ENCODE data around the gene ANKK1.

ANKK1 gene

DNA sequence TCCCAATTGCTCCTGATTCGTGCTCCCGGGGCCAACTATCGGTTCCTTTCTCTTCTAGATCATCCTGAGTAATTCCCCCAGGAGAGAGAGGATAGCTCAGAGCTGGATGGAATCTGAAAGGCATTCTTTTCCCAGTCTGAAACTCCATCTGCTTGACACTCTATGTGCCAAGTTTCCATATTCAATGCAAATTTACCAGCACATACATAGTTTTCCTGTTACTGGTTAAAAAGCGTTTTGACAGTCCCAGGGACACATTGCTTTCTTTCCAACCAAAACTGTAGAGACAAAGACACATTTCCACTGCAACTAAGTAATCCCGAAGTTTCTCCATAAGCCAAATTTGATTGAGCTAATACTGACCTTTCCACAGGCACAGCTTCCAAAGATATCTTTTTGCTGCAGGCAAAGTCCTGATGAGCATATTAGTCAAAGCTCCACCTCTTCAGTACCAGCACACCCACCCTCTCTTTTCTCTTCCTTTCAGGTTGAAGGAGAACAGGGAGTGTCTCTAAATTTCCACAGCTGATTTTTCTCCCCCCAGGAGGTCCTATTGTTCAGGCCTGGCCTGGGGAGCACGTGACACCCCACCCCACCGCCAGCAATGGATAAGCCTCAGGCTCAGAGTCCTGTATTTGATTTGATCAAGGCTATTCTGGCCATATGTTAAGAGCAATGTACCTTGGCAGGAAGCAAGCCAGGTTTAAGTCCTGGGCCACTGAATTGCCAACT is 9.7 kb upstream of the ANKK1 start:
- no peak for DNase-seq

DNA sequence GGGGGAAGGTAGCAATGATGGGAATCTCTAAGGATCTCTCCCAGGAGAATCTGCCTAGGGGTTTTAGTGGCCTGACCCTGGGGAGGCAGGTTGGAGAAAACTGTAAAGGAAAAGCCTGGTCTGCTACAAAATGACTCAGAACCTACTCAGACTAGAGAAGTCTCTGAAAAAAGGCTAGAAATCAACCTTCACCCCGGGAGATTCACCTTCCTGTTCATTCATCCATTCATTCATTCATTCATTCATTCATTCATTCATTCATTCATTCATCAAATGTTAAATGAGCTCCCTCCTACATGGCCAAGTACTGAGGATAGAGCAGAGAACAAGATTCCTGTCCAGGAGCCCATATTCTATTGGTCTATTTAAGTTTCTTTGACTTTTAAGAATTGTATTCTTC is 8.9 kb upstream of the ANKK1 start:
- DNase-seq = no peak

DNA sequence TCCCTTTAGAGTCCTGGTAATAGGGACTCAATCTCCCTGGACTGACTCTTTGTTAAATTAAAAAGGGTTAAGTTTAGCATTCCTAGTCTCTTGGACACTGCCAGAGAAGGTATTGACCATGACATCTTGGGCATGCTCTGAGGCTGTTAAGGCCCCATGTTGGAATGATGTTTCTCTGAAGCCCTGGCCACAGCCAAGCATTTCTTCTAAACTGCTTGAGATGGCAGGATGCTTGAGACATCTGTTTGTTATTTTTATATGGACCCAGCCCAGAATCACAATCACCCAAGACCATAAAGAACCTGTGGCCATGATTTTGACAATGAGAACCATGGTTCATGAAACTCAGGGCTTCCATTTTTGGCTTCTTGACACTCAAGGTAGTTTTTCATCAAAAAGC is 5.5 kb upstream of the ANKK1 start:
- DNase-seq = no peak

DNA sequence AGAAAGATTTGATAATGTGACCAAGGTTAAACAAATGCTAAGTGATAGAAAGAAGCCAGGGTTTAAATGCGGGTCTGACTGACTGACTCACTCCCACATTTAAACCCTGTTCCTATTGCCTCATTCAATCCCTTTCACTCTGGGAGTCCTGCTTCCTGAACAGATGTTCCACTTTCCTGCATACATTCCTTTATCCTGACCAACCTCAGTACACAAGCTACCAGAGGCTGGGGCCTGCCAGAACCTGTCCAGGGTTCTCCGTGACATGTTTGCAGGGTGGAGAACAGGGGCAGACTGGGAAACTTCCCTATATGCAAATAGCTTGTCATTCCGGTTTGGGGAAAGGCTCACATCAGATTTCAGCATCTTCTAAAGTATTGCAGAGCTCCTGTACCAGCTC is 3.0 kb upstream of the ANKK1 start:
- DNase-seq = no peak

DNA sequence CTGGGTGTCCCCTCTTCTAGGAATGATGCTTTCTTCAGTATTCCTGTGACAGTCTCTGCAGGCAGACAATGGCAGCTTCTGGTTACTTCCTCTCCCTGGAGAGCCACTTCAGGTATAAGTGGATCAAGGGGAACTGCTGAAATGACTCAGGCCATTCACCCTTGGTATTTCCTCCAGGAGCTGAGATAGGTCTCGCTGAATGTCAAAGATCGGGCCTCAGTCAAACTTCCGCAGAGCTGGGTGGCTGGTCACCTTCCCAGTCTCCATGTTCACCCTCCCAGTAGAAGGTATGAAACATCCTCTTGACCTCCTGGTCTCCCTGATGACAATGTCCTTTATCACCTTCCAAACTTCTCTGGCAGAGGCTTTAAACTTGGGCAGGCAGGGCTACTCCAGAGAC is 1.8 kb upstream of the ANKK1 start:
- DNase-seq = no peak

DNA sequence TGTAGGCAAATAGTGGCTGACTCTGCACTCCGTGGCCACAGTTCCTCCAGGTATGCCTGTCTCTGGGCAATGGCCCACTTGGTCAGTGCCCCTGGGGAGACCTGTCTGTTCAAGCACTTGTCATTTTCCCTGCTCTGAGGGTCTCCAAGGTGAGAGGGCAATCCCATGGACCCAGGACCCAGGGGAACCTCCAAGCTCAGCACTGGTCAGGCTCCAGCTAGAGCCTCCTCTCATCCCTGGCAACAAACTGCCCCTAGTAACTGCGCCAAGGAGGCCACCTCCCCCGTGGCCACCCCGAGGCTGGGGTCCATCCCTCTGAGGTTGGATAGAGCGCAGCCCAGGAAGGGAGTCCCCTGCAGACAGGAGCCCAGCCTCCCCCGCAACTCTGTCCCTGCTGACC is 713 bp upstream of the ANKK1 start:
- no peak for DNase-seq

DNA sequence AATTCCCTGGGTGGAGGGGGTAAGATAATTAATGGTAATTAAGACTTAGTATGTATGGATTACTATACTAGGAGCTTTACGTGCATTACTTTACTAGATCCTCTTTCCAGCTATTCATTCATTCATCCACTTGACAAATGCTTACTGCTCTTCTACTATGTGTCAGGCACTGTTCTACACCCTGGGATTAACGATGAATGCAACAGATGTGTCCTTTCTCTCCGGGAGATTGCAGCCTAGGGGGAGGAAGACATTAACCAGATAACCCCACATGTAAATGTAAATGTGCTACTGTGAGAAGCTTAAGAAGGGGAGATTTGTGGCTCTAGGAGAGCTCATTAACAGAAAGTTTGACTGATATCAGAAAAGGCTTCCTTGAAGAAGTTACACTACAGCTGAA is 1.7 kb downstream of the ANKK1 start:
- DNase-seq = no peak

DNA sequence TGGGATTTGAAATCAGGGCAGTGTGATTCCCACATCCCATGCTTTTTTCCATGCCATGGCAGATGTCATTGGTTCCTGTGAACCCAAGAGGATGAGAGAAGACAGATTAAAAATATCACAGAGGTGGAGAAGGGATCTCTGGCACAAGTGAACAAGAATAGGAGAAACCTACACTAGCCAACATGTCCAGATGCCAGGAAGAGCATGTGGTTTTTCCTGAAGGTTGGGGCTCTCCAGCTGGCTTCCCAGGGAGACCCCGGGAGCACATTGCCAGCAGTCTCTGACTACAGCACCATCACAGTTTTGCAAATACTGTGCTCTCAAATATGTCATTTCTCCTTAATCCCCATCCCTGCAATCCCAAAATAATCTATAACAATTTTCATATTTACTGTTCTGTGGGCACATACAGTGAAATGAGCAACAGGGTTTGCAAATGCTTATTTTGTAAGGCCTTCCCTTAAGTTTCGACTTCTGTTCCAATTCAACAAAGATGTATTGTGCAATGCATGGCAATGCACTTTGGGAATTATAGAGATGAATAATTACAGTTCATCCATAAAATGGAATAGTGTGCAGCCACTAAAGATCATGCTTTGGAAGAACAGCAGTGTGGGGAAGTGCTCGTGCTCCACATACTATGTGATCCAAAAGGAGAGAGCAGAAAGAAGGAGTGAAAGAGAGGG is 4.8 kb downstream of the ANKK1 start:
- DNase-seq = no peak

DNA sequence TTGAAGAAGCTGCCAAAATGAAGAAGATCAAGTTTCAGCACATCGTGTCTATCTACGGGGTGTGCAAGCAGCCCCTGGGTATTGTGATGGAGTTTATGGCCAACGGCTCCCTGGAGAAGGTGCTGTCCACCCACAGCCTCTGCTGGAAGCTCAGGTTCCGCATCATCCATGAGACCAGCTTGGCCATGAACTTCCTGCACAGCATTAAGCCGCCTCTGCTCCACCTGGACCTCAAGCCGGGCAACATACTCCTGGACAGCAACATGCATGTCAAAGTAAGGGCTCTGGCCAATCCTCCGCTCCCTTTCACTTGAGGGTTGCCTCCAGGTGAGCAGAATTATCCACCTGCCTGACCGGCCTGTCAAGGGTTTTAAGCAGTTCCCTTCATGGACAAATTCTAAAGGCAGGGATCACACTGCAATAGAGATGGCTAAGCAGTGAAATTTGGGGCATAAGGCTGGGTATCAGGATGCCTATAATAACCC is 6.0 kb downstream of the ANKK1 start:
- no peak for DNase-seq

DNA sequence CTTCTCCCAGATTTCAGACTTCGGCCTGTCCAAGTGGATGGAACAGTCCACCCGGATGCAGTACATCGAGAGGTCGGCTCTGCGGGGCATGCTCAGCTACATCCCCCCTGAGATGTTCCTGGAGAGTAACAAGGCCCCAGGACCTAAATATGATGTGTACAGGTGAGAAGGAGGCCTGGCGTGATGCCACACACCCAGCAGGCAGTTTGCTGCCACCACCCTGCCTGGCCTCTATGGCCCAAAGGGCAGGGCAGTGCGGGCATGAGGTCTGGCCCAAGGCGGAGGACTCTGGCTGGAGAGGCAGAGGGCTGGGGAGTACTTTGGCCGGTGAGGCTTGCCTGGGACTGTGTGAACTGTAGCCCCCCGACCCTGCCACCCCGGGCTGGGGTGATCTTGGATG is 7.3 kb downstream of the ANKK1 start:
- DNase-seq = no peak

DNA sequence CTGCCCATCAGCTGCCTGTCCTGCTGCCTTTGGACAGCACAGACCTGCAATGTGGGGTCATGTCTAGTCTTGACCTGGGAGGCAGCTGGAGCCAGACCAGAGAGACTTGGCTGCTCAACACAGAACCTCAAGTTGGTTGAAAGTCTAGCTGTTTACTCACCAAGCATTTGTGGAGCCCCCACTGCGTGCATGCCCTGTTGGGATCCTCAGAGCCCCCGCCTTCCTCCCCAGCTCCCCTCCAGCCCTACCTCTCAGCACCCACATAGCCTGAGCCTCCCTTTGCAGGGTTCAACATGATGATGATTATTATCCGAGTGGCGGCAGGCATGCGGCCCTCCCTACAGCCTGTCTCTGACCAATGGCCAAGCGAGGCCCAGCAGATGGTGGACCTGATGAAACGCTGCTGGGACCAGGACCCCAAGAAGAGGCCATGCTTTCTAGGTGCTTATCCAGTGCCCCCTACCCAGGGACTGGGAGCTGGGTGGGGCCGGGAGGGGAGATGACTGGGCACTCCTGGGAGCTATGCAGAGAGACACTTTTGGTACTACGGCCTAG is 8.3 kb downstream of the ANKK1 start:
- DNase-seq = no peak

DNA sequence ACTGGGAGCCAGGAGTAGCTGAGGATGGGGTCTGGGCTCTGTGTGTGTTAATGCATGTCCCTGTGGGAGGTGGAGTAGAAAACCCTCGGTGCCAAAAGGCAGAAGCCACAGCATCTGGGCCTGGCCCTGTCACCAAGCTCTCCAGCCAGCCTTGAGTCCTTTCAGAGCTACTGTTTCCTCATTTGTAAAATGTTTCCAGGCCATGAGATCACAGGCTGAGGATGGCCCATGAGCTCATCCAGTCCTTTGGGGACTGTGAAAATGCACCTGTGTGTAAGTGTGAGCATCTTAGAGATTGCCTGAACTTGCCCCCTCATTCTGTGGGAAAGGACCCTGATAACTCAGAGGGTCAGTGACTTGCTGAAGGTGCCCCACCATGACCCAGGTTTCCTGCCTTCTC is 9.1 kb downstream of the ANKK1 start:
- DNase-seq = no peak

DNA sequence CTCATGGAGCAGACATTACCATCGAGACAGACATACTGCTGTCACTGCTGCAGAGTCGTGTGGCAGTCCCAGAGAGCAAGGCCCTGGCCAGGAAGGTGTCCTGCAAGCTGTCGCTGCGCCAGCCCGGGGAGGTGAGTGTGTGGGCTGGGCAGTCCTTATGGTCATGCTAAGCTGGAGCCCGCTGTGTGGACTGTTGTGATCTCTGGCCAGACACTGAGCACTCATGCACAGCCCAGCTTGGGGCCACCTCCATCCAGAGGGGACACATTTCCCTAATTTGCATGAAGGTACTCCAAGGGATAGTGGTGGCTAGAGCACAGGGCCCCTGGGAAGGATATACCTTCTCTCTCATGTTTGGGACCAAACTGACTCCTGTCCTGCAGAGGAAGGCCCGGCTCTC is 9.6 kb downstream of the ANKK1 start:
- DNase-seq = no peak

DNA sequence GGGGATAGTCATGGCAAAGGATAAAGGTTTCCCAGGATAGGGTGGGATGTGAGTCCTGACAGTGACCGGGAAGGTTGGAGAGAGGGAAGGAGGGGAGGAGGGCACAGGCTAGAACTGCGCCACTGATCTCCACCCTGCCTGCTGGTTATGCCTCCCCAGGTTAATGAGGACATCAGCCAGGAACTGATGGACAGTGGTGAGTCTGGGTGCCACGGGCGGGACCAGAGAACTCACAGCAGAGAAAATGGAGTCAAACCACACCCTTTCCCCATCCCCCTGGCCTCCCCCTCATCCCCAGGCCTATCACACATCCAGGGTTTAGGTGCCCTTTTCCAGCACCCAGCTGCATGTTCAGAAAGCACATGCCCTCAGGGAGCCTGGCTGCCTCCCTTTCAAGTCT is 10.2 kb downstream of the ANKK1 start:
- DNase-seq = no peak

DNA sequence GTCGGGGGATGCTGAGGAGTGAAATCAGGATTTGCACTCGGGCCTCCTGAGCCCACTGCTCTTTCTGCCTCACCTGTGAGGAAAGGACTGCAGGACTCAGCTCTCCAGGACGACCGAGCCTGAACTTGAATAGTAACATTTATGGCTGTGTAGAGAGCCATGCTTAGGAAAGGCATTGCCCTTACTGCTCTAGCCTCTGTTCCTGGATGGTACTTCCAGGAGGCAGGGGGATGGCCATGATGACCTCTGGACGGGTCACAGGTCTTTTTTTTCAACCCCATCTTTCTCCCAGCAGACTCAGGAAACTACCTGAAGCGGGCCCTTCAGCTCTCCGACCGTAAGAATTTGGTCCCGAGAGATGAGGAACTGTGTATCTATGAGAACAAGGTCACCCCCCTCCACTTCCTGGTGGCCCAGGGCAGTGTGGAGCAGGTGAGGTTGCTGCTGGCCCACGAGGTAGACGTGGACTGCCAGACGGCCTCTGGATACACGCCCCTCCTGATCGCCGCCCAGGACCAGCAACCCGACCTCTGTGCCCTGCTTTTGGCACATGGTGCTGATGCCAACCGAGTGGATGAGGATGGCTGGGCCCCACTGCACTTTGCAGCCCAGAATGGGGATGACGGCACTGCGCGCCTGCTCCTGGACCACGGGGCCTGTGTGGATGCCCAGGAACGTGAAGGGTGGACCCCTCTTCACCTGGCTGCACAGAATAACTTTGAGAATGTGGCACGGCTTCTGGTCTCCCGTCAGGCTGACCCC is 11.3 kb downstream of the ANKK1 start:
- no peak for DNase-seq

DNA sequence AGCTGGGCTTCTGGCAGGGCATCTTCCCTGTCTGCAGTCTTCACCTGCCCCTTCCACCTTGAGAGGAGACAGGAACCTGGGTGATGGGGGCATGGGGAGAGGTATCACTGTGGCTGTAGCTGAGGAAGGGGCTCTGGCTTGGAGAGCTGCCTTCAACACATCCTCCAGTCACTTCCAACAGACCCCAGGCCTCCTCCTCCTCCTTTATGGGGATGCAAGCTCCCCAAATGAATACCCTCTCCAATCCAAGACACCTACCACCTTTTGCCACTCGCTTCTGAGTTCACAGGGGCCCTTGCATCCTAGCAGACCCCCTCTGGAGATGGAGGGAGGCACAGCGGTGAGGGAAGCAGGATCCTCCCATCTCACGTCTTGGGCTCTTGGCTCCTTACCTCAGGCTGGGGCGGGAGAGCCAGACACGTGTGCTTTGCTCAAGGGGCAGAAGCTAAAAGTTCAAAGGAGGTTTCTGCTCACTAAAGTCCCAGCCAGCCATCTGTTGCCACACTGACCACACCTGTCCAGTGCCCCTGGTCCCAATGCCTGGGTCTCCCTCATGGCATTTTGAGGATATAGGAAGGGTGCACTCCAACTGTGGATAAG is 13.2 kb downstream of the ANKK1 start:
- no peak for DNase-seq

DNA sequence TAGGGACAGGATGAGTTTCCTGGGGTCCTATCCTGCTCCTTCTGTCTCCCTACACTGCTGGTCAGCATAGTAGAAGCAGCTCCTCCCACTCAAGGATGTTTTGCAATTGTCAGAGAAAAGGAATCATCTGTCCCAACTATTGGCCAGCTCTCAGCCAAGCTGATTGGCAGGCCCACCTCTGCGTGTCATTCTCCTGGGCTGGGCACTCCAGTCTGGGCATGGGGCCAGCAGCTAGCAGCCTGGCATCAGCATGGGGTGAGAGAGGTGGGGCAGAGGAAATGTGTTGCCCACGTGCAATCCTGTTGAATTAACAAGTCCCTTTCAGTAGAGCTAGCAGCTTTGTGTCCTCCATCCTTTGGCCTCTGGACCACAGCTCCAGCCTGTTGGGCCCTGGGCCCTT is 14.1 kb downstream of the ANKK1 start:
- DNase-seq = no peak

DNA sequence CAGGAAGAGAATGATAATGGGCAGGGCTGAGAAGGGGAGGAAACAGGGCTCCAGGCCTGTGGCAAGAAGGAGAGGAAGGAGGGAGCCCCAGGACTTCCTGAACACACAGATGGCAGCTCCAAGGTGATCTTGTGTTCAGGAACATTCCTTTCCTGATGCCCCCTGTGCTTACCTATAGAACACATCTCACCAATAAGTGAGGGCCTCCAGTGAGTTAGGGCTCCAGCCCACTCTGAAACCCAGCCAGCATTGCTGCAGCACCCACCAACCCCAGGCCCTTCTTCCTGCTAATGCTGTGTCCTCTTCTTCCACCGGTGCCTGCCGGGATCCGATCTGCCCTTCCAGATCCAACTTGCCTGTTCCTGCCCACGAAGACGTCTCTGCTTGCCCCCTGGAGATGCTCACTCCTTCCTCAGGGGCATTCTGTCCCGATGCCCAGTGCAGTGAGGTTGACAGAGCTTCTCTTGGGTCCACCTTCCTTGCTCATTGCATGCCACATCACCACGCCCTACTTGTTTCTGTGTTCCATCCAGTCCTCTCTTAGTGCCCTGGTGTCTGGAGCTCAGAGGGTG is 17.4 kb downstream of the ANKK1 start:
- DNase-seq = no peak

DNA sequence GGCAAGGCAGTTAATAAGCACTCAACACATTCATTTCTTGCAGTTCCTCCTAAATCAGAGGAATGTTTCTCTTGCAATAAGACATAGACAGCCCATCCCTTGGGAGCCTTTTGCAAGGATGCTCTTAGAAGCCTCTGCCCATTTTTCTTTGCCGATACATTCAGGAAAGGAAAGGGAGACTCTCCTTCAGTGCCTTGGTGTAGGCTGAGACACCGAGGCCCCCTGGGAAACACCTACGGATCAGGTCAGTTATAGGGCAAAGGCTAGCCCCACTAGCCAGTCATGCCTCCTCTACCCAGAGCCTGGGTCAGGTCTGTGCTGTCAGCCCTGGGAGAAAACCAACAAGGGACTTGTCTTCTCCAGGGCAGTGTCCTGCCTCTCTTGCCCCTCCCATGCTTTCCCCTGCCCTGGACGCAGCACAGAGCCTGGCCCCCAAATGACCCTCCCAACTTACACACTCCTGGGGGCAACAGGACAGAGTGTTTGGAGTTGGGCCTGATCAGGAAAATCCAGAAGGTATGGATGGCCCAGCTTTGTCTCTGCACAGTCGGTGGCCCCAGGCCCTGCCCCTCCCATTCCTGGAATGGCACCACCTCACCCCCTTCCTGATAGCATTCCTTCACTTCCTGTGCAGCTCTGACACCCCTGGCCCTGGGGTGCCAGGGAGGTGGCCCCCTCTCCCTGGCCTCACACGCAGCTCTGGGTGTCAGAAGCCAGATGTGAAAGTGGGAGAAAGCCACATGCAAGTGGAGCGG is 18.3 kb downstream of the ANKK1 start:
- DNase-seq = no peak

DNA sequence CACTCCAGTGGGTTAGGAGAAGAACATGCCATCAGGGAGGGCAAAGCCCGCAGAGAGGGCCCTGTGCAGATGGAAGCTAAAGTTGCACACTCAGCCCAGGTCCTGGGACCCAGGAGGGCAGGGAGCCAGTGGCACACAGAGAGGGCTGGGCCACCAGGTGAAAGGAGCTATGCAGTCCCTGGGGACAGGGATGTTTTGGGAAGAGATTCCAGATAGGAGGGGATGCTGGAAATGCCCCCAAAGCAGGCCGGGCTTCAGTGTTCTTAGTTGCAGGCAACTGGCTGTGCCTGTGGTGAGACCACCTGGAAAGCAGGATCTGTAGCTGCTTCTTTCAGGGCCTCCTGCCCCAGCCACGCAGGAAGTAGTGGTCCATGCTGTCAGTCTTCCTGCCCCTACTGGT is 19.6 kb downstream of the ANKK1 start:
- DNase-seq = no peak

DNA sequence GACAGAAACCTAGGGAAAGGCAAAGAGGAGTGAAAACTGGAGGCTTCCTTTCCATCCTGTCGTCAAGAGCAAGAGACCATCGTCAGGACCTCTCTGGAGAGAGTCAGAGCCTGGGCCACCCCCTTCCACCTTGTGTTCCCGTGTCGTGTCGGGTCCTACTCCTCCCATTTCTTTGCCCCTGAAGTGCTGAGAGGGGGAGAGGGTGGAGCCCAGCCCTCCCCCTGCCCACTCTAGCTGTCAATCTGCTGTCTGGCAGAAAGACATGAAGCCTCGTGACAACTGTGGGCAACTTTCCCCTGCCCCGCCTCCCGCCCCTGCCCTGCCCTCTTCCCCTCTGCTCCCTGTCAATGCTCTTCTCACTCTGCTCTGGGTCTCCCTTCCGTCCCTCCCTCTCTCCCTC is 20.6 kb downstream of the ANKK1 start:
- no peak for DNase-seq

DNA sequence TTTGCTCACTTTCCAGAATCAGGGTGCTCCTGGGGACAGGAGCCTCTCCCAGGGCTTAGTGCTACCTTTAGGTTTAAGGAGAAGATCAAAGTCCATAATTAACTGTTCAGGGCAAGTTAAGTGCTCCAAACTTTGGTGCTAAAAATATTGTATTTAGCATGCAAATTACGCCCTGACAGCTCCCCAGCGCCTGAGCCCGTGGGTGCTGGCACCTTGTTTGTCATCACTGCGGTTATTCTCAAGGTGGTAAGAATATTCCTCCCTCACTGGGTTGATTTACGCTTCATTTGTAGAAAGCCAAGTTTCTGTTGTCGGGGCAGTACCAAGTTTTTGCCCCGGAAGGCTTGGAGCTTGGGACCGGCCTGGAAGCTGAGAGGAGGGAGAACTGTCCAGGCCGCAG is 21.3 kb downstream of the ANKK1 start:
- no peak for DNase-seq
